ENCODE results near the gene KCNG3.

DNA sequence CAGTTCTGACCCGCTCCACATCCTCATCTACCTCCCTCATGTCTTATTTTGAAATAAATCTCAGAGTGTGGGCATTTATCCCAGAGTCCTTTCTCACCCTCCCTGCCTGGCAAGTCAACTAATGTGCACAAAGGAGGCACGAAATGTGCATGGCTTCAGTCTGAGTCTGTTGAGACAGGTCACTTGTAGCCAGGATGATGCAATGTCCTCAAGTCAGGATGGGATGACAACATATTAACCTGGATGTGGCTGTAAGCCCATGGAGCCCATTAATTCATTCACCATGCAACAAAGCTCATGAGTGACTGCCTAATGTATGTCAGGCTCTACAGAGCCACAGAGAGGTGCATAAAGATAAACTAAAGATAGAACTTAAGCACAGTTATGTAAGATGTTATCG lies 34.5 kb downstream of the KCNG3 start:
- TF ChIP-seq POLR2A (IDR thresholded peaks at IDR 0.05; ENCODE audit: low read length) (no peak), GATA1 (IDR thresholded peaks at IDR 0.05; ENCODE audit: low read depth, low read length) (no peak)

All from erythroblast (primary cell).